CD14-positive monocyte (primary cell): Measurements from ENCODE around the gene ANKRD13A. TPM values are rescaled to one million over a fixed set of nuclear protein-coding genes. Genes with fewer than 3 reads are reported as not detected.
"Not testable (repeated sequence)": the region's sequence is repeated elsewhere in the genome, so short reads cannot be mapped to it uniquely, and the experiment has no call there.

ENCODE experiments used
- DNase-seq, 3 donors: peaks; one replicate each; pipeline ENCODE4 v3.0.0-alpha.2; 2011 to 2022
- H2AFZ ChIP-seq: 2 replicates; pipeline ENCODE4 v1.6.0; 2012; ENCODE audit warnings: mild to moderate bottlenecking, low read depth, low read length, inconsistent platforms; ENCODE audit not compliant: insufficient read depth, poor library complexity, severe bottlenecking
- H3K27ac ChIP-seq, 2 donors: 1 replicate in 1 of 2; 2 replicates in 1 of 2; pipeline ENCODE4 v1.5.1; 2012 to 2013; ENCODE audit warnings: low read length in 2 of 2, control low read depth in 1 of 2, inconsistent platforms in 1 of 2, low read depth in 1 of 2, mild to moderate bottlenecking in 1 of 2
- H3K27me3 ChIP-seq, 2 donors: one replicate each; pipeline versions ENCODE4 v1.6.0 to v1.6.1; 2011 to 2013; ENCODE audit warnings: low read length in 2 of 2; ENCODE audit not compliant: control insufficient read depth in 2 of 2, insufficient read depth in 2 of 2
- H3K36me3 ChIP-seq, 2 donors: replicated peaks in 1 of 2; 1 replicate in 1 of 2; 2 replicates in 1 of 2; pipeline versions ENCODE4 v1.5.1 to v1.6.1; 2012 to 2013; ENCODE audit warnings: low read length in 2 of 2, control low read depth in 1 of 2, inconsistent platforms in 1 of 2, mild to moderate bottlenecking in 1 of 2; ENCODE audit not compliant: insufficient read depth in 2 of 2, control insufficient read depth in 1 of 2
- H3K4me1 ChIP-seq, 2 donors: 1 replicate in 1 of 2; 2 replicates in 1 of 2; pipeline versions ENCODE4 v1.5.1 to v1.6.1; 2012 to 2013; ENCODE audit warnings: low read length in 2 of 2, control low read depth in 1 of 2, inconsistent platforms in 1 of 2, mild to moderate bottlenecking in 1 of 2, moderate library complexity in 1 of 2; ENCODE audit not compliant: insufficient read depth in 2 of 2, control insufficient read depth in 1 of 2
- H3K4me2 ChIP-seq: replicated peaks from 2 replicates; pipeline ENCODE3; 2012; ENCODE audit warnings: low read length, moderate library complexity, mild to moderate bottlenecking; ENCODE audit not compliant: poor library complexity, severe bottlenecking; ENCODE audit errors: extremely low read depth
- H3K4me3 ChIP-seq, 3 experiments: fragments of 200-600 bp in 1 of 3; sonication (generic) in 1 of 3; replicated peaks in 1 of 3; 1 replicate in 2 of 3; 2 replicates in 1 of 3; pipeline ENCODE4 v1.5.1; 2011 to 2013; ENCODE audit warnings: low read length in 3 of 3, mild to moderate bottlenecking in 3 of 3, control low read depth in 2 of 3, low read depth in 2 of 3, inconsistent platforms in 1 of 3, moderate library complexity in 1 of 3
- H3K79me2 ChIP-seq: 2 replicates; pipeline ENCODE4 v1.6.0; 2012; ENCODE audit warnings: mild to moderate bottlenecking, control low read depth, inconsistent platforms, low read length, moderate library complexity; ENCODE audit not compliant: insufficient read depth
- H3K9ac ChIP-seq: 2 replicates; pipeline ENCODE4 v1.6.0; 2017; ENCODE audit warnings: low read length, mild to moderate bottlenecking; ENCODE audit not compliant: insufficient read depth, poor library complexity, severe bottlenecking
- H3K9me3 ChIP-seq, 2 donors: replicated peaks in 1 of 2; 1 replicate in 1 of 2; 2 replicates in 1 of 2; pipeline versions ENCODE4 v1.5.1 to v1.6.1; 2012 to 2013; ENCODE audit warnings: low read length in 2 of 2, control low read depth in 1 of 2; ENCODE audit not compliant: control insufficient read depth in 1 of 2, insufficient read depth in 1 of 2
- H4K20me1 ChIP-seq: 2 replicates; pipeline ENCODE4 v1.6.0; 2012; ENCODE audit warnings: mild to moderate bottlenecking, low read length, control low read depth, moderate library complexity; ENCODE audit not compliant: insufficient read depth
- H3K27ac Mint-ChIP-seq, 7 donors: one replicate each; pipeline ENCODE4 v1.8.0; 2020; ENCODE audit warnings: mild to moderate bottlenecking in 7 of 7, mixed read lengths in 7 of 7, moderate library complexity in 6 of 7, inconsistent platforms in 2 of 7
- H3K27me3 Mint-ChIP-seq, 3 donors: one replicate each; pipeline ENCODE4 v1.8.0; 2021 to 2022; ENCODE audit warnings: low read depth in 3 of 3, mild to moderate bottlenecking in 3 of 3, mixed read lengths in 3 of 3, moderate library complexity in 3 of 3, inconsistent platforms in 1 of 3
- H3K36me3 Mint-ChIP-seq, 2 donors: one replicate each; pipeline ENCODE4 v1.8.0; 2020; ENCODE audit warnings: mixed read lengths in 2 of 2, inconsistent platforms in 1 of 2, mild to moderate bottlenecking in 1 of 2
- H3K4me1 Mint-ChIP-seq: one replicate; pipeline ENCODE4 v1.8.0; 2020; ENCODE audit warnings: mild to moderate bottlenecking, mixed read lengths
- H3K4me3 Mint-ChIP-seq, 2 donors: one replicate each; pipeline ENCODE4 v1.8.0; 2020; ENCODE audit warnings: mild to moderate bottlenecking in 2 of 2, mixed read lengths in 2 of 2, moderate library complexity in 1 of 2
- H3K9me3 Mint-ChIP-seq, 7 donors: one replicate each; pipeline ENCODE4 v1.8.0; 2020 to 2022; ENCODE audit warnings: mixed read lengths in 7 of 7, mild to moderate bottlenecking in 6 of 7, moderate library complexity in 6 of 7, inconsistent platforms in 2 of 7
- CTCF ChIP-seq: fragments of 200-600 bp; IDR thresholded peaks from one replicate; pipeline ENCODE4 v1.8.0; 2022; ENCODE audit warnings: antibody characterized with exemption, mild to moderate bottlenecking
- WGBS: methylation state at CpG from one replicate; pipeline ENCODE4 v1.1.5; 2013; ENCODE audit warnings: missing lambda C conversion rate; ENCODE audit not compliant: insufficient coverage; 5-methylcytosine and 5-hydroxymethylcytosine counted together
- intact Hi-C, 2 donors: fragments of 100-400 bp; cut with micrococcal nuclease; formaldehyde crosslinking; loops; one replicate each; pipeline versions ENCODE4 v1.15.0 to v1.15.1; 2023
- polyA plus RNA-seq, 3 donors: library from polyadenylated mRNA; depleted of rRNA in 1 of 3; unstranded in 2 of 3; stranded (reverse) in 1 of 3; fragments of 300-500 nt in 2 of 3; fragments of >200 nt in 1 of 3; fragmentation: Illumina TruSeq in 2 of 3; gene quantifications; 1 replicate in 2 of 3; 2 replicates in 1 of 3; pipeline ENCODE4 v1.2.3, GENCODE V29; 2012 to 2021

ANKRD13A gene
- polyA plus RNA-seq, 3 donors = 42.8 to 89.3 (median 46.8) TPM

GRCh38 chr12:110056643-110057042 lies 57.4 kb downstream of the ANKRD13A start:
- H3K27ac ChIP-seq, H2AFZ ChIP-seq, H3K9me3 ChIP-seq, H3K79me2 ChIP-seq, H3K4me2 ChIP-seq, H3K27me3 ChIP-seq, H3K4me3 Mint-ChIP-seq, H3K36me3 Mint-ChIP-seq, H3K9me3 Mint-ChIP-seq, H3K9ac ChIP-seq, H3K4me3 ChIP-seq, H4K20me1 ChIP-seq, H3K36me3 ChIP-seq, H3K27me3 Mint-ChIP-seq: not testable (repeated sequence)
- peak overlapping the region in 1 of 7 donors; percentile 70 for H3K27ac Mint-ChIP-seq
- H3K4me1 ChIP-seq = peaks cover 17 to 26% of the 10 kb centered on the region in 2 donors
- no CpG with 5 or more reads among the region's 3 CpGs for WGBS
- intact Hi-C loops = loop anchor here in 1 of 2 donors (10.0 kb wide), 1 partner anchor 68 kb away; the partner anchor contains the start of gene IFT81
- peaks cover 33% of the 10 kb centered on the region for H3K4me1 Mint-ChIP-seq
- DNase-seq = peak in 1 of 3 donors; percentile 21

- Histone ChIP-seq H3K27me3 (no peaks in the 10 kb centered on the region), H3K36me3 (no peaks in the 10 kb centered on the region), H3K4me2 (no peak overlapping the region), H3K9ac (no peak overlapping the region), H3K27ac (no peak overlapping the region), H3K9me3 (no peaks in the 10 kb centered on the region), H3K4me3 (no peak overlapping the region), H4K20me1 (no peaks in the 10 kb centered on the region), H3K4me1 (peaks cover 17 to 26% of the 10 kb centered on the region in 2 donors), H2AFZ (no peak overlapping the region), H3K79me2 (no peaks in the 10 kb centered on the region)
- intact Hi-C loops = loop anchor here in 1 of 2 donors (10.0 kb wide), 1 partner anchor 66 kb away; the partner anchor contains the start of gene IFT81
- H3K9me3 Mint-ChIP-seq = peaks cover 0 to 2% (median 0%) of the 10 kb centered on the region in 7 donors
- peaks cover 33% of the 10 kb centered on the region for H3K4me1 Mint-ChIP-seq
- 95% methylated on average over 3 of the region's 9 CpGs for WGBS
- no peak overlapping the region for H3K4me3 Mint-ChIP-seq
- TF ChIP-seq CTCF = no peak
- H3K27me3 Mint-ChIP-seq = peaks cover 0 to 2% (median 2%) of the 10 kb centered on the region in 3 donors
- H3K27ac Mint-ChIP-seq = peak overlapping the region in 1 of 7 donors; percentile 60
- no peak for DNase-seq
- no peaks in the 10 kb centered on the region for H3K36me3 Mint-ChIP-seq
These were observed 59.8 kb downstream of the ANKRD13A start for GRCh38 chr12:110058875-110059615.
